ENCODE results near the gene FHAD1. TPM values are rescaled to one million over a fixed set of nuclear protein-coding genes. Genes with fewer than 3 reads are reported as not detected.
"Not testable (repeated sequence)": the region's sequence is repeated elsewhere in the genome, so short reads cannot be mapped to it uniquely, and the experiment has no call there.

FHAD1 gene
- total RNA-seq, 1 donor from 2014 or later = 1.7 TPM

- peak overlapping the region; percentile 43 for H3K27ac Mint-ChIP-seq (ENCODE audit: unreplicated experiment)
- no peak for TF ChIP-seq CTCF (conservative IDR thresholded peaks at IDR 0.05)
- no peak overlapping the region for H3K4me3 Mint-ChIP-seq
- peaks cover 9% of the 10 kb centered on the region for H3K4me1 Mint-ChIP-seq
- DNase-seq (ENCODE audit: low read depth, low spot score) = no peak
- no peaks in the 10 kb centered on the region for H3K27me3 Mint-ChIP-seq (ENCODE audit: low read depth)
- no peaks in the 10 kb centered on the region for H3K36me3 Mint-ChIP-seq (ENCODE audit: low read depth)
- H3K9me3 Mint-ChIP-seq = no peaks in the 10 kb centered on the region
Measured at GRCh38 chr1:15429701-15430149, 182.7 kb downstream of the FHAD1 start.

- H3K4me1 Mint-ChIP-seq = peaks cover 8% of the 10 kb centered on the region
- H3K9me3 Mint-ChIP-seq = no peaks in the 10 kb centered on the region
- DNase-seq (ENCODE audit: low read depth, low spot score) = peak; percentile 93
- no peak overlapping the region for H3K4me3 Mint-ChIP-seq
- no peaks in the 10 kb centered on the region for H3K27me3 Mint-ChIP-seq (ENCODE audit: low read depth)
- no peaks in the 10 kb centered on the region for H3K36me3 Mint-ChIP-seq (ENCODE audit: low read depth)
- TF ChIP-seq CTCF (conservative IDR thresholded peaks at IDR 0.05) = peak; percentile 95
- no peak overlapping the region for H3K27ac Mint-ChIP-seq (ENCODE audit: unreplicated experiment)
Measured at GRCh38 chr1:15430787-15431570, 184.0 kb downstream of the FHAD1 start.

GRCh38 chr1:15431571-15431948, 184.5 kb downstream of the FHAD1 start:
- no peak overlapping the region for H3K27ac Mint-ChIP-seq (ENCODE audit: unreplicated experiment)
- peaks cover 2% of the 10 kb centered on the region for H3K4me1 Mint-ChIP-seq
- no peak for DNase-seq (ENCODE audit: low read depth, low spot score)
- H3K27me3 Mint-ChIP-seq (ENCODE audit: low read depth) = no peaks in the 10 kb centered on the region
- H3K4me3 Mint-ChIP-seq = no peak overlapping the region
- no peaks in the 10 kb centered on the region for H3K9me3 Mint-ChIP-seq
- TF ChIP-seq CTCF (conservative IDR thresholded peaks at IDR 0.05) = no peak
- H3K36me3 Mint-ChIP-seq (ENCODE audit: low read depth) = no peaks in the 10 kb centered on the region

GRCh38 chr1:15432324-15432723, 185.3 kb downstream of the FHAD1 start:
- H3K27ac Mint-ChIP-seq (ENCODE audit: unreplicated experiment) = no peak overlapping the region
- H3K9me3 Mint-ChIP-seq = no peaks in the 10 kb centered on the region
- H3K36me3 Mint-ChIP-seq (ENCODE audit: low read depth) = no peaks in the 10 kb centered on the region
- no peaks in the 10 kb centered on the region for H3K4me1 Mint-ChIP-seq
- no peaks in the 10 kb centered on the region for H3K27me3 Mint-ChIP-seq (ENCODE audit: low read depth)
- H3K4me3 Mint-ChIP-seq = no peak overlapping the region
- no peak for TF ChIP-seq CTCF (conservative IDR thresholded peaks at IDR 0.05)
- no peak for DNase-seq (ENCODE audit: low read depth, low spot score)

GRCh38 chr1:15433471-15433870, 186.4 kb downstream of the FHAD1 start:
- Mint-ChIP-seq H3K4me1 (no peaks in the 10 kb centered on the region), H3K9me3 (no peaks in the 10 kb centered on the region)

GRCh38 chr1:15434739-15435138, 187.7 kb downstream of the FHAD1 start:
- DNase-seq (ENCODE audit: low read depth, low spot score); H3K36me3 Mint-ChIP-seq (ENCODE audit: low read depth); H3K4me3 Mint-ChIP-seq; H3K27me3 Mint-ChIP-seq (ENCODE audit: low read depth); H3K4me1 Mint-ChIP-seq; H3K27ac Mint-ChIP-seq (ENCODE audit: unreplicated experiment); H3K9me3 Mint-ChIP-seq: not testable (repeated sequence)

More at GRCh38 chr1:15433471-15433870, 186.4 kb downstream of the FHAD1 start:
- Mint-ChIP-seq H3K27me3 (ENCODE audit: low read depth) (no peaks in the 10 kb centered on the region), H3K27ac (ENCODE audit: unreplicated experiment) (no peak overlapping the region), H3K36me3 (ENCODE audit: low read depth) (no peaks in the 10 kb centered on the region), H3K4me3 (no peak overlapping the region)
- no peak for TF ChIP-seq CTCF (conservative IDR thresholded peaks at IDR 0.05)
- no peak for DNase-seq (ENCODE audit: low read depth, low spot score)
